HG03442 (cell line): Measurements from ENCODE around the gene HDAC3.
A peak's percentile ranks its signal among the peaks of the same experiment; 100 is the strongest.

Experiments
- ATAC-seq: cut with Tn5 transposase; IDR thresholded peaks from one replicate; pipeline ENCODE4 v1.9.1; 2021; ENCODE audit warnings: mild to moderate bottlenecking, moderate library complexity; ENCODE audit not compliant: unreplicated experiment

Gene HDAC3

DNA sequence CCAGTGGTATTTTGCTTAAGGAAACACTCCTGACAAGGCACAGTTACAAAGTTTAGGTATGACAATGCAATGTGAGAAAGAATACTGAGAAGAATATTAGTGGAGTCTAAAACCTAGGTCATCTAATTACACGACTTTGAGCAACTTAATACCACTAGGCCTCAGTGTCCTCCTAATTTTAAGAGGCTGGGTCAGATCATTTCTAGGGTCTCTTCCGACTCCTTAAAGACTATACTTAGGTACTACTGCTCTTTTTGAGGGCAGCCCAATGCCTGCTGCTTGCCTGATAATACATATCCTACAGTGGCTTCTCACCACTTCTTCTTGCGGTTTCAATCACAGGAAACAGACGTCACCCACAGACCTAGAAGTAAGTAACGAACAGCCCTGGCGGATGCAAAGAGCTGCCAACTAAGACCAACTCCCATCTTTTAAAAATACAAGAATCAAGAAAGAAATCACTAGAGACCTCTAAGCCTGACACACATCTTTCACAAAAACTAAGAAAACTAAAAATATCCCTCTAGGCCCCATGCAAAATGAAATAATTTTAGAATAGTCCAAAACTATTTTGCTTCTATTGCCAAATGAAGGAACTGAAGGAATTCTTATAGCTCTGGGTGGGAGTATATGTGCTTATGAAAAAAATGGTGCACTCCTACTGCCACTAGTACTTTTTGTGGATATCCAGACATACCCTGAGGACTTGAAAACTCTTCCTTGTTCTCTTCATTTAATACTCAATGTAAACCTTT is 30.9 kb downstream of the HDAC3 start:
- peak; percentile 94 for ATAC-seq

DNA sequence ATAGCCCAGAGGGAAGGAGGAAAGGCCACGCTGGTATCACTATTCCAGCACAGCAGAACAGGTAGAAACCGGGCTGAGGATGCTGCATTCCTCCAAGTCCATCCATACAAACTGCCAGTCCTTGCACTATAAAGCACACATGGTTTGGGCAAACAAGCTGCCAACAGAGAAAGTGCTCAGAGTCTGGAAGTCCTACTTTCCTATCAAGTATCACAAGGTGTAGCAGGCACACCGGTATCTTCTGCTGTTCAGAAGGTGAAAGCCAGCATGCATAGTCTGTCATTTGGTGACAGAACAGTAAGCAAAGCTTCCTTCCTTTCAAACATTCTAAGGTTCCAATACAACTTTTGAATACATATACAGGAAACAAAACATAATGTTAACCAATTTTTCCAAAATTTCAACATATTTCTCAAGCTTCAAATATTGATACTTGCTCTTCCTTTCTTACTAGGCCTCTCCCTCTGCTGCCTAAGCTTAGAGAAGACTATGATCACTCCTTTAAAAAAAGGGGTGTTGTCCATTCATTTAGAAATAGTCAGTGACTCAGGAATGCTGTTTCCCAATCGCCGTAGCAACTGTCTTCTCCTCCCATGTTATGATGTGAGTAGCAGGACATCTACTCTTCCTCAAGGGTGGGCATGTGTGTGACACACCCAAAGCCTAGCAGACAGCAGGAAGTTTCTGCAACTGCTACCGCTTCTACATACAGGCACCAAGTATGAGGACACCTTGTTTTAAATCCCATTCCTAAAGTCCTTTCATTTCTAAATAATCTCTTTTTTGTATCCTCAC is 32.5 kb downstream of the HDAC3 start:
- no peak for ATAC-seq

DNA sequence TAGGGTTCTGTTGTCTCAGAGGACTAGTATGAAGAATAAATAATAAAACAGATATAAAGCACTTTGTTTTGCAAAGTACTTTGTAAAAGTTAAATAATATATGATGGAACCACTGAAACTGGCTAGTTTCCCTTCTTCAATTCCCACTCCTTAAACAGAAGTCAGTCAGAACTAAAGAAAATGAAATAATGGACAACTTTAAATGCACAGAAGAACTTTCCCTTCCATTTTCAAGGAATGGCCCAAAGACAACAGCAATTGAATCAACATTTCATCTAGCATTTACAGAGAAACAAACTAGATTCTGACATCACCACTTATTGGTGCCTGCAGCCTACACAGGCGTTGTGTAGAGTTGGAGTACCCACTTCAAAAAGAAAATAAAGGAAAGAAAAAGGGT is 34.0 kb downstream of the HDAC3 start:
- ATAC-seq: no peak

DNA sequence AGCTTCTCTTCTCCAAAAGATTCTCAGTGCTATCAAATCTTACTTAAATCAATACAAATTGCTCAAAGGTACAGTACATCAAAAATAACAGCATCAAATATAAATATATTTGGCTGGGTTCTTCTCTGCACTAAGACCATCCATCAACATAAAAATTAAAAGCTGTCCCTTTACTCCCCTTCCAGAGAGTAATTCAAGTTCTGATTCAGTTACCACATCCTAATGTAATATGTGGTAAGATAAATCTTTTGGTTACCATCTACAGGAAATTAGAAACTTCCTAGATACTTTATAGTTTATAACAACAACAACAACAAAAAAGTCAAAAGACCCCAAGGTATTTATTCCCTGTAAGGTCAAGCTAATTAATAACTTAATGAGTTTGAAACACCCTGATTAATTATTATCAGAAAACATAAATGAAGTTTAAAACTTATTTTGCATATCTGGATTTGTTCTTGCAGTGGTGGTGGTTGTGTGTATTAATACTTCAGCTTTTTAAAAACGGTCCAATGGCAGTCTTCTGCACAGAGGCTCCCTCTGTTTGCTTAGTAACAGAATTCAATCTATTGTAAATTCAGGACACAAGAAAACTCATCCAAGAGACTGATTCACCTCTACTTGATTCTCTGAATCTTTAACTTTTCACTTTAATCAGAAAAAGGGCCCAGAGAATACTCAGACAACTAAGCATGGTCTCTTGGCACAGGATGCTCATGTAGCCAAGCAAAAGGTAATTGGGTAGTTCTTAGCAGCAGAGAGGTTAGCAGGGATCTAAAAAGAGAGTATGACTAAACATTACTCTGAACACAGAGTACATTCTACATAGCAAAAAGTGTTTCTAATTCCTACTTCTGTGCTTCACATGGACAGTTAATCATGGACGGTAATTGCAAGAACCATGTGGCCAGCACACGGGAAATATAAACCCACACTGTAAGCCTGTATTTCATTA is 38.0 kb downstream of the HDAC3 start:
- ATAC-seq: no peak

DNA sequence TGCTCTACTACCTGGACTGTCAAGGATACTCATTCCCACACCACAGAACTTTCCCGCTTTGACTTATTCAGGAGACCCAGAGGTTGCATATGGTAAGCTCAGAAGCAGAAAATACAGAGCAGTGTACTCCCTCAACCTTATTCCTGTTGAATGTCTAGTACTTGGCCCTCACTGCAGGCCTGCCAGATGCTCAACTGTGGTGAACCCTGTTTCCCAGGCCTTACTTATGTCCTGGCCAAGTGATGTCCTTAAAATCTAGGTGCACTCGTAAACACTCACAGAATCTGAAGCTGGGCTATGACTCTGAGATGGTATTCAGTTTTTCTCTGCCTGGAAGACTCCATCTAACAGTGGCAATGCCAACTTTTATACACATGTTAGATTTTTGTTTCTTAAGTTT is 38.8 kb downstream of the HDAC3 start:
- ATAC-seq: no peak

DNA sequence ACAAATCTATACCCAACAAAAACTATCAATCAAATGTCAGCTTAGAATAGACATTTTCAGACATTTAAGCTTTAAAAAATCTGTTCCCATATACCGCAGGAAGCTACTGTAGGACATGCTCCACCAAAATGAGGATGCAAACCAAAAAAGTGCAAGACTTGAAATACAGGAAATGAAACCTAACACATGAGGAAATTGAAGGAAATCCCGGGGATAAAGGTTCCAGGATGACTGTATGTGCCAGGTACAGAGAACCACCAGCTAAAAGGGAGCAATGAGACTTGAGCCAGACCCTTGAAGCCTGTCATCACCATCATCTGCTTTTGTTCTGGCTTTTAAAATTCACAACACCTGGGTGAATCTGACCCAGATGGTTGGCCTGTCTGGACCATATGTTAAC is 39.3 kb downstream of the HDAC3 start:
- ATAC-seq: no peak

DNA sequence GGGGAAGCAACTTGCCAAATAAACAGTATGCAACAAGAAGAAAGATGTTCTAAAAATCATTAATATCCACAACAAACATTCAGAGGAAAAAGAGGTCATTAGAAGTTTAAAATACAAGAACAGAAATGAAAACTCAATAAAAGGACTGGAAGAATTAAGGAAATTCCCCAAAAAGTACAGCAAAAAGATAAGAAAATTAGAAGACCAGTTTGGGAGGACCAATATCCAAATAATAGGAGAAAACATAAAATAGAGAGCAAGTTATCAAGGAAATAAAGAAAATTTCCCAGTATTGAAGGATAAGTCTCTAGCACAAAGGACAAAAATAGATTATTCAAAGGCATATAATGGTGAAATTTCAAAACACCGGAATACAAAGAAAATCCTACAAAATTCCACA is 39.8 kb downstream of the HDAC3 start:
- ATAC-seq: no peak

DNA sequence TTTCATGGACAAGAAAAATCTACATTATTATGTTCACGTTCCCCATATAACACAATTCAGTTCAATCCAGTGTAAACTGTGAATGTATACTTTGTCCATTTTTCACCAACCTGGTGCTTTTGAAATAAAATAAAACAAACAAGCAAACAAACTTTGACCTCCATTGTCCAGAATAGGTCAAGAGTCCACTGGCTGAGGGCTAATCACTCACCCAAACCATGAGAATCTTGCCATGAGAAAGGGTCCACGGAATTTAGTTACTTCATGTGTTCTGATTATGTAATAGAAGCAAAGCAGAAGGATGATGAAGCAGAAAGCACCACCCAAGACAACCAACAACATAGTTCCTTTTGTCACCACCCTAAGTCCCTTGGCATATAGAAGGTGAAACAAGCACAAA is 46.5 kb downstream of the HDAC3 start:
- ATAC-seq: no peak

DNA sequence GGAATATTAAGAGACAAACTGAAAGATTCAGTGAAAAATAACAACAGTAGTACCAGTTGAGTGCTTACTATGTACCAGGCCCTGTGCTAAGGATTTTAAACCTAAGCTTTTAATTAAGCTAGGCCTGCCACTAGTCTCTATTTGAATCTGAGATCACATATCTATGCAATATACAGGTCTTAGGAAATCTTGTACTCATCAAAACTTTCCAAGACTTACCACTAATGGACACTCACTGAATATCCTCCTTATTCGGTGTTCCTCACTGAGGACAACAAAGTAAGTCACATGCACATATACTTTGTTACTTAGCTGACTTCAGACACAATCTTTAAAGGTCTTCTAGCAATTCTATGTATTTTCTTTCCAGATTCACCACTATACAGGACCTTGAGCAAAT is 50.4 kb downstream of the HDAC3 start:
- no peak for ATAC-seq

DNA sequence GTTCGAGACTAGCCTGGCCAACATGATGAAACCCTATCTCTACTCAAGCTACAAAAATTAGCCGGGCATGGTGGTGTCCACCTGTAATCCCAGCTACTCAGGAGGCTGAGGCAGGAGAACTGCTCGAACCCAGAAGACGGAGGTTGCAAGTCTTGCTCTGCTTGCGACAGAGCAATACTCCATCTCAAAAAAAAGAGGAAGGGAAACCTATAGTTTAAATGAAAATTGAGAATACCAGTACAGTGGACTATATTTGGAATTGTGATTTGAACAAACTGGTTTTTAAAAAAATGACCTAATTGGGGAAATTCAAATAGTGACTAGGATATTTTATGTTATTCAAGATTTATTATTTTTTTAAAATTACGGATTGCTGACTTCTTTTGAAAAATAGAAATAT is 51.1 kb downstream of the HDAC3 start:
- no peak for ATAC-seq

DNA sequence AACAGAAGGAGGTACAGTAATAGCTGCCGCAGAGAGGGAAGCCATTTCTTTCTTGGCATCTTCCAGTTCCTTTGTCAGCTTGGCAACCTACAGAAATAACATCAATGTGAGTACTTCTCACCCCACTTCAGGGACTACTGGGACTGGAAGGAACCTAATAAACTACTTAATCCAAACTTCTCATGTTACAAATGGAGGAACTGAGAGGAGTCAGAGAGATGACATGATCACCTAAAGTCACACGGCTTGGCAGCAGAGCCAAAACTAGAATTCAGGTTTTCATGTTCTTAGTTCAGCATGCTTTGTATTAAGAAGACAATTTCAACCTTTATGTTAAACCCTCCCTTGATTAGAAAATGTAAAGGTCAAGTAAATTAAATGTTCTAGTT is 62.5 kb downstream of the HDAC3 start:
- no peak for ATAC-seq

DNA sequence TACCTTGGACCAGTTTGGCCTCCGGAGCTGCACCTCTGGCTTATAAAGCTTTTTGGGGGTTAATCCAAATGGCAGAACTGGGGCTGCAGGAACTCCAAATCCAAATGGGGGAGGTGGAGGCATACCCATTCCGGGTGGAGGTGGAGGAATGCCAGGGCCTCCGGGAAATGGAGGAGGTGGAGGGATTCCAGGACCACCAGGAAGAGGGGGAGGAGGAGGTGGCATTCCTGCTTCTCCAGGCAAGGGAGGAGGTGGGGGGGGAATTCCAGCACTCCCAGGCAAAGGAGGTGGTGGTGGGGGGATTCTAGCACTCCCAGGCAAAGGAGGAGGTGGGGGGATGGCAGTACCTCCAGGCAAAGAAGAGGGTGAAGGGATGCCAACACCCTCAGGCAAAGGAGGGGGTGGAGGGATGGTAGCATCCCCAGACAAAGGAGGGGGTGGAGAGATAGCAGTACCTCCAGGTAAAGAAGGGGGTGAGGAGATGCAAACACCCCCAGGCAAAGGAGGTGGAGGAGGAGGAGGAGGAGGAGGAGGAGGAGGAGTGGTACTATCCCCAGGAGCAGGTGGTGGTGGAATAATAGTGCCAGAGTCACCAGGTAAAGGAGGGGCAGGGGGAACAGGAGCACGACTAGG is 63.0 kb downstream of the HDAC3 start:
- ATAC-seq: no peak
